ENCODE data around the gene FXYD4.

Gene FXYD4

GRCh38 chr10:43344051-43344450, 27.4 kb upstream of the FXYD4 start:
- DNase-seq (ENCODE audit: low read depth), result no peak

GRCh38 chr10:43347997-43348396, 23.4 kb upstream of the FXYD4 start:
- no peak for DNase-seq (ENCODE audit: low read depth)

GRCh38 chr10:43348511-43349312, 22.7 kb upstream of the FXYD4 start:
- peak; percentile 71 for DNase-seq (ENCODE audit: low read depth)

DNA sequence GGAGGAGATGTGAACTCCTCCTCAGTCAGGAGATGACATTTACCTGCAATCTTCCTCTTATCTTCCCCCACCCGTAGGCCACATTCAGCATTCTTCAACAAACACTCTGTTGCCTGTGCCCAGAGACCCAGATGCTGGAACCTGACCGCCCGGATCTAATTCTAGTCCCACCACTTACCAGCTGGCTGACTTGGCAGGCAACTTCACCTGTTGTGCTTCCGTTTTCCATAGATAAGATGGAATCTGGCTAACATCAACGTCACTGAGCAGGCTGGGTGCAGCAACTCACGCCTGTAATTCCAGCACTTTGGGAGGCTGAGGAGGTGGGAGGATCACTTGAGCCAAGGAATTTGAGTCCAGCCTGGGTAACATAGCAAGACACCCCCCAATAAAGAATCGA, 21.3 kb upstream of the FXYD4 start:
- no peak for DNase-seq (ENCODE audit: low read depth)

DNA sequence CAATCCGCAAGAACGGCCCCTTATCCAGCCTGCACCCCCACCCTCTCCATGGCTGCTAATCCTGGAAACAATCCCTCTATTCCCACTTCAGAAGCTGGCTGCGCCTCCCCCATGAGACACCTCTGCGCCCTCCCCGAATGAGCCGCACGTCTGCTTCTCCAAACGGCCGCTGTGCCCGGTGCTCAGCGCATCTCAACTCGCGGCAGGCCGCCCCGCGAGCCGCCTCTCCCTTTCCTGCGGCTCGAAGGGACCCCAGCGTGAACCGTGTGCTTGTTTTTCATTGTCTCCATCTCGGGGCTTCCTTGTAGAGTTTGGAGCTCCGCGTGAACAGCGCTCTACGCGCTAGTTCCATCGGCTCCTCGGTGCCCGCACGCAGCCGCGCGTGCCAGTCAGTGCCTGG, 20.8 kb upstream of the FXYD4 start:
- DNase-seq (ENCODE audit: low read depth), result no peak

DNA sequence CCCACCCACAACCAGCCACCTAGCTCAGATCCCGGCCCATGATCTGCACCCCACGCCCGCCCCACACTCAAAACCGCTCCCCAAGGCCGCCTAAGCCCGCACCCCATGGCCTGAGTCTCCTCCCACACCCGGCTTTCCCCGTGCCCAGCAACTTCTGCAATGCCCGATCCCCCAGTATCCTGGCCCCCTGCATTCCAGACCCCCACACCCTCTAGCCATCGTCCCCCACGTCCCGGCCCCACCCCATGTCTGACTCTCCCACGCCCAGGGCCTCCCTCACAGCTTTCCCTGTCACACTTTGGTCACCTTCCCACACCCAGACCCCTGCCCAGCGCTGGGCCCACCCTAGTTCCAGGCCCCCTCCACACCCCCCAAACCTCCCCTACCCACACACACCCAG, 20.1 kb upstream of the FXYD4 start:
- no peak for DNase-seq (ENCODE audit: low read depth)

DNA sequence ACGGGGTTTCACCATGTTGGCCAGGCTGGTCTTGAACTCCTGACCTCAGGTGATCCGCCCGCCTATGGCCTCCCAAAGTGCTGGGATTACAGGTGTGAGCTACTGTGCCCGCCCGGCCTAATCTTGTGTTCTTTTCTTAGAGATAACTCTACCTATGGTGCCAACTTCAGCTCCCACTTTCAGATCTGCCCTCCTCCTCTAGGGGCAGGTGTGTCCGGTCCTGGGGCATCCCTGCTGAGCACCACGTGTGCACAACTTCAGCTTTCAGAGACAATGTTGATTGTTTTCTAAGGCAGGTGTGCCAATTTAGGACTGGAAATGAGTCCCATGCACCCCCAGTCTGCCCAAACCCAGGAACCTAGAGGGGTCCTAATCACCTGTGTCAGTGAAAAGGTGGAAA, 18.5 kb upstream of the FXYD4 start:
- DNase-seq (ENCODE audit: low read depth), result no peak

DNA sequence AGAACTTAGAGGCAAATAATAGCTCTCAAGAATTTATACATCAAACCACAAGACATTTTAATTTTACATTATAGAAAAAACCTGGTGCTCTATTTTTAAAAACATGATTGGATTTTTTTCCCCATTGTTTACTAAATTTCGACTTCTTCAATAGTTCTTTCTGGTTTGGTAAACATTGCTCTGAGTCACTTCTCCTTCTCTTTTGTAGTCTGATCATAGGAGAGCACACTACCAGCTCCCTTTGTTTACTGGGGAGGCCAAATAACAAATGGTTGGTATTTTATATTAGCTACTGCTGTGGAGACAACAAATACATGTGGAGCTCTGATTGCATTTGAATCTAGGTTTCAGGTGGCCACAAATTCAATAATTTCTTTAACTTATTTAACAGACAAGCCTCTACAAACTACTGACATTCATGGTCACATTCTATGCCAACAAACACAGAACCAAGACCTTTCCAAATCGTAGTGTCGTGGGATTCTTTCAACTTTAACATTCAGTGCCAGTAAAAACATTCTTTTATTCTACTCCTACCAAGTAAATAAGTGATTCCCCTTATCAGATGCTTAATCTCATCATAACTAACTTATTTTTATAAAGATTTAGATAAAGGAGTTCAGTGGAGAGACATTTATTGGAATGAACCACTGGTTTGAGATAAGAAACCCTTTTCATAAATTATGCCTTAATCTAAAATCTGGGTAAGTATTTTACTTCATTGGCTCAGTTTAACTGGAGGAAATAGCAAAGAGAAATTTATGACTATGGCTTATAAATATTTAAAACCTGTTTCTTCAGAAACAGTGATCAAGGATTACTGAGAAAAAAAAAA, 17.7 kb upstream of the FXYD4 start:
- DNase-seq (ENCODE audit: low read depth), result no peak

- no peak for DNase-seq (ENCODE audit: low read depth)
Measured at GRCh38 chr10:43354330-43354635, 17.2 kb upstream of the FXYD4 start.

DNA sequence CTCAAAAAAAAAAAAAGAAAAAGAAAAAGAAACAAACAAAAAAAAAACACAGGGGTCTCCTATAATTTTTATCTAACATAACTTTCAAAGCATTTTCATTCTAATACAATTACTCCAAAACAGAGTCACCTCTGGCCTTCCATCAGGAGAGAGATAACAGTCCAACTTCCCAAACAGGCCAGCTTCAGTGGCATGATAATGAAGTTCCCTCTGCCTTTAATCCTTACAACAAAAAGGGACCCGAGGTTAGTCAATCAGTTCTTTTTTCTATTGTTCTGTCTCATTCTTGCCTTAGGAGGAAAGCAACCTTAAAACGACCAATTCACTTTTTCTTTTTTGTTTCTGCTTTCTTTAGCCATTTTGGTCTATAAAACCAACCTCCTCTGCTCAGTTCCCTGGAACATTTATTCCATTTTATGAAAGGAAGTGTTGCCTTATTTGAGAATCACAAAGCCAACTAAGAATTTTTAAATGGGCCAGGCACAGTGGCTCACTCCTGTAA, 16.5 kb upstream of the FXYD4 start:
- no peak for DNase-seq (ENCODE audit: low read depth)

GRCh38 chr10:43355749-43356371, 15.6 kb upstream of the FXYD4 start:
- DNase-seq (ENCODE audit: low read depth), result peak; percentile 55

- no peak for DNase-seq (ENCODE audit: low read depth)
Measured at GRCh38 chr10:43360086-43360485, 11.3 kb upstream of the FXYD4 start.

GRCh38 chr10:43361547-43362190, 9.8 kb upstream of the FXYD4 start:
- no peak for DNase-seq (ENCODE audit: low read depth)

- peak; percentile 95 for DNase-seq (ENCODE audit: low read depth)
Measured at GRCh38 chr10:43362191-43362839, 9.1 kb upstream of the FXYD4 start.

GRCh38 chr10:43365001-43365400, 6.4 kb upstream of the FXYD4 start:
- DNase-seq (ENCODE audit: low read depth), result no peak

GRCh38 chr10:43369921-43370320, 1.5 kb upstream of the FXYD4 start:
- no peak for DNase-seq (ENCODE audit: low read depth)

DNA sequence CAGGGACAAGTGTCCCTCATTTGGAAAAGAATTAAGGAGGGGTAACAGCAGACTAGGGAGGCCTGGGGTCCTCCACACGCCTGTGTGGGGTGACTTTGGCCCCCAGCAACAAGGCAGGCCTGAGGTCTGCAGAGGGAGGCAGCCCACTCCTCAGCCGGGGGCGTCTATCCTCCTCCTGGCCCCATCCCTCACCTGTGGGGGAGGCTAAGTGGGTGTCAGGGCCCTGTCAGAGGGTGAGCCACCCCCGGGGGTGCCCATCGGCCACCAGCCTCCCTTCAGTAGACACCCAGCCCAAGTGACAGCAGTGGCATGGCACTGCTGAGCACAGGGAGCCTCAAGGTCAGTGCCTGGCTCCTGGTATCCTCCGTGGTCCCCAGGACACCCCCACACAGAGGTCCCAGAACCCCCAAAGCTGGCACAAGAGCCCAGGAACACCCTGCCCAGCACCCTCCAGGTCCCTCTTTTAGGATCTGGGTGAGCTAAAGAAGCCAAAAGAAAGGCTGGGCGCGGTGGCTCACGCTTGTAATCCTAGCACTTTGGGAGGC, 693 bp upstream of the FXYD4 start:
- DNase-seq (ENCODE audit: low read depth), result no peak

- DNase-seq (ENCODE audit: low read depth), result no peak
Measured at GRCh38 chr10:43372765-43373361, 1.4 kb downstream of the FXYD4 start.

GRCh38 chr10:43373461-43373860, 2.0 kb downstream of the FXYD4 start:
- no peak for DNase-seq (ENCODE audit: low read depth)

DNA sequence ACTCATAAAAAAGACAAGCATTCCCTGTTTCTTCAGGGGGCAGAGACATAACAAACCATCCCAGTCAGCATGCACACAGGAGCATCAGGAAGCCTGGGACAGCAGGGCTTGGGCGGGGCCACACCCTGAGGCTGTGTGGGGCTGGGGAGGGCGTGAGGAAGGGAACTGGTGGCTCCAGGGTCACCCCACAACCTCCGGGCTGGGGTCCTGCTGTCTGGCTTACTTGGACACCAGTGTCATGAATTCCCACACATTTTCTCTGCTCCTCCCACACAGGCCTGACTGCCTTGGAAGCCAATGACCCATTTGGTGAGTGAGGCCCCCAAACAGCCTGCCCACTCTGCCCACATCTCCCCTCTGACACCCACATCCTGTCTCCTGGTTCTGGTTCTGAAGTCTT, 2.8 kb downstream of the FXYD4 start:
- DNase-seq (ENCODE audit: low read depth), result no peak

GRCh38 chr10:43375401-43376020, 4.1 kb downstream of the FXYD4 start:
- DNase-seq (ENCODE audit: low read depth), result no peak

Measured in iris pigment epithelial cell (primary cell).